ENCODE measurements around the gene RASGRF2. TPM values are rescaled to one million over a fixed set of nuclear protein-coding genes. Genes with fewer than 3 reads are reported as not detected.

RASGRF2 gene
- total and polyA plus RNA-seq, 2 of the 8 experiments (the other 6 are each of a cell fraction or from before 2014, with no cell fraction given) = 2.6 to 29.5 TPM

- no peak for TF ChIP-seq EP300 (IDR thresholded peaks at IDR 0.05; ENCODE audit: borderline replicate concordance in 1 of 2, low read depth in 2 of 2, low read length in 2 of 2)
- TF ChIP-seq CBX8 (IDR thresholded peaks at IDR 0.05; ENCODE audit: borderline replicate concordance, low read depth, low read length) = no peak
- TF ChIP-seq TAF1 (IDR thresholded peaks at IDR 0.05; ENCODE audit: low read depth, low read length) = no peak
These were observed 85.9 kb downstream of the RASGRF2 start (continued) for GRCh38 chr5:81046041-81046440.

All from H1 (cell line).